ENCODE data around the gene CLCN7. TPM values are rescaled to one million over a fixed set of nuclear protein-coding genes. Genes with fewer than 3 reads are reported as not detected.

The CLCN7 gene
- polyA plus RNA-seq, 1 of the 3 experiments (the other 2 are of a cell fraction): 44.3 TPM

DNA sequence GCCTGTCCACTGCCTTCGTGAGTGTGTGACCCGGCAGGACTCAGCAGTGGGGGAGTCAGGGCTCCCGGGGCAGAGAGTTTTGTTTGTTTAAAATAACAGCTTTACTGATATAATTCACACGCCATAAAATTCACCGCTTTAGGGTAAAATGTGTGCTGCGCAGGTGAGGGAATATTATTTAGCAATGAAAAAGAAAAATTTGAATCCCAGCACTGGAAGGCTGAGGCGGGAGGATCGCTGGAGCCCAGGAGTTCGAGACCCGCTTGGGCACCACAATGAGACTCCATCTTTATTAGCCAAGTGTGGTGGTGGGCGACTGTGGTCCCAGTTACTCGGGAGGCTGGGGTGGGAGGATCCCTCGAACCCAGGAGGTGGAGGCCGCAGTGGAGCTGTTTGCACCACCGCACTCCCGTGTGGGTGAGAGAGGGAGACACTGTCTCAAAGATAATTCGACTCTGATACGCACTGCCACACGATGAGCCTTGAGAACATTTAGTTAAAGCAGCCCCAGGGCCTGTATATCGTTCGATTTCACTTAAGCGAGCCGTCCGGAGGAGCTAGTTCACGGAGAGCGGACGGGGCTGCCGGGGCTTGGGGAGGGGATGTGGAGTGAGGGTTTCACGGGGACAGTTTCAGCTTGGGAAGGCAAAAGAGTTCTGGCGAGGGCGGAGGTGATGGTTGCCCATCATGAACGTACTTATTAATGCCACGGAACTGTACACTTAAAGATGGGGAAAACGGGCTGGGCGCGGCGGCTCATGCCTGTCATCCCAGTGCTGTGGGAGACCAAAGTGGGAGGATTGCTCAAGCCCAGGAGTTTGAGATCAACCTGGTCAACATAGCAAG is 28.5 kb upstream of the CLCN7 start:
- H3K4me2 ChIP-seq: no peak overlapping the region
- H3K36me3 ChIP-seq (replicated peaks in 1 of 2; ENCODE audit: control insufficient read depth in 1 of 2, insufficient read depth in 2 of 2, low read length in 1 of 2): peaks cover 0 to 40% of the 10 kb centered on the region in 2 experiments
- WGBS (ENCODE audit: low lambda C conversion rate): 97% methylated on average over 37 of the region's 37 CpGs
- no peak overlapping the region for H3K27ac ChIP-seq (ENCODE audit: low read depth in 2 of 2, low read length in 1 of 2)
- H3K27me3 ChIP-seq (ENCODE audit: insufficient read depth): no peaks in the 10 kb centered on the region
- no peaks in the 10 kb centered on the region for H3K9me3 ChIP-seq
- no peaks in the 10 kb centered on the region for H3K9me2 ChIP-seq
- DNase-seq: no peak
- POLR2A ChIA-PET: no interaction called here
- no peaks in the 10 kb centered on the region for H3K4me1 ChIP-seq (ENCODE audit: control insufficient read depth in 1 of 2, insufficient read depth in 2 of 2, low read depth in 1 of 2, low read length in 1 of 2)
- no peak overlapping the region for H2AFZ ChIP-seq (ENCODE audit: low read depth)
- no peak overlapping the region for H3K9ac ChIP-seq
- CTCF ChIA-PET: interaction anchor here (1.1 to 1.8 kb wide), 2 partner anchors 9 to 10 kb away, joined by 3 to 5 read pairs; partner anchors contain the start of gene TELO2
- H3K4me3 ChIP-seq (ENCODE audit: low read depth in 2 of 2, low read length in 1 of 2): no peak overlapping the region
- no peaks in the 10 kb centered on the region for H3F3A ChIP-seq (replicated peaks; ENCODE audit: insufficient read depth)
- no peaks in the 10 kb centered on the region for H3K79me2 ChIP-seq (ENCODE audit: insufficient read depth)
- TF ChIP-seq, protein P1, sequence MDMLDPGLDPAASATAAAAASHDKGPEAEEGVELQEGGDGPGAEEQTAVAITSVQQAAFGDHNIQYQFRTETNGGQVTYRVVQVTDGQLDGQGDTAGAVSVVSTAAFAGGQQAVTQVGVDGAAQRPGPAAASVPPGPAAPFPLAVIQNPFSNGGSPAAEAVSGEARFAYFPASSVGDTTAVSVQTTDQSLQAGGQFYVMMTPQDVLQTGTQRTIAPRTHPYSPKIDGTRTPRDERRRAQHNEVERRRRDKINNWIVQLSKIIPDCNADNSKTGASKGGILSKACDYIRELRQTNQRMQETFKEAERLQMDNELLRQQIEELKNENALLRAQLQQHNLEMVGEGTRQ (IDR thresholded peaks at IDR 0.05; ENCODE audit: borderline replicate concordance, low read depth, low read length): no peak
- TF ChIP-seq RFX5 (IDR thresholded peaks at IDR 0.05; ENCODE audit: low read length): no peak
- no peak for TF ChIP-seq TEAD4 (IDR thresholded peaks at IDR 0.05; ENCODE audit: borderline replicate concordance, insufficient read depth)
- TF ChIP-seq FOSL2 (IDR thresholded peaks at IDR 0.05; ENCODE audit: borderline replicate concordance, low read depth): no peak
- TF ChIP-seq RAD21 (IDR thresholded peaks at IDR 0.05; ENCODE audit: low read length): no peak
- TF ChIP-seq, protein P2, sequence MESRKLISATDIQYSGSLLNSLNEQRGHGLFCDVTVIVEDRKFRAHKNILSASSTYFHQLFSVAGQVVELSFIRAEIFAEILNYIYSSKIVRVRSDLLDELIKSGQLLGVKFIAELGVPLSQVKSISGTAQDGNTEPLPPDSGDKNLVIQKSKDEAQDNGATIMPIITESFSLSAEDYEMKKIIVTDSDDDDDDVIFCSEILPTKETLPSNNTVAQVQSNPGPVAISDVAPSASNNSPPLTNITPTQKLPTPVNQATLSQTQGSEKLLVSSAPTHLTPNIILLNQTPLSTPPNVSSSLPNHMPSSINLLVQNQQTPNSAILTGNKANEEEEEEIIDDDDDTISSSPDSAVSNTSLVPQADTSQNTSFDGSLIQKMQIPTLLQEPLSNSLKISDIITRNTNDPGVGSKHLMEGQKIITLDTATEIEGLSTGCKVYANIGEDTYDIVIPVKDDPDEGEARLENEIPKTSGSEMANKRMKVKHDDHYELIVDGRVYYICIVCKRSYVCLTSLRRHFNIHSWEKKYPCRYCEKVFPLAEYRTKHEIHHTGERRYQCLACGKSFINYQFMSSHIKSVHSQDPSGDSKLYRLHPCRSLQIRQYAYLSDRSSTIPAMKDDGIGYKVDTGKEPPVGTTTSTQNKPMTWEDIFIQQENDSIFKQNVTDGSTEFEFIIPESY (IDR thresholded peaks at IDR 0.05; ENCODE audit: borderline replicate concordance, low read depth): no peak
- TF ChIP-seq RCOR1 (IDR thresholded peaks at IDR 0.05; ENCODE audit: low read length): no peak
- no peak for TF ChIP-seq JUND (IDR thresholded peaks at IDR 0.05)
- TF ChIP-seq FOXJ3 (CRISPR knock-in tag; IDR thresholded peaks at IDR 0.05): no peak
- TF ChIP-seq CHD2 (IDR thresholded peaks at IDR 0.05; ENCODE audit: low read length, partially characterized antibody): no peak
- TF ChIP-seq NRF1 (IDR thresholded peaks at IDR 0.05; ENCODE audit: low read depth, low read length): no peak
- TF ChIP-seq TAF1 (IDR thresholded peaks at IDR 0.05; ENCODE audit: borderline replicate concordance, low read depth, low read length): no peak
- TF ChIP-seq GATA2 (CRISPR knock-in tag; IDR thresholded peaks at IDR 0.05): no peak
- no peaks in the 10 kb centered on the region for H4K20me1 ChIP-seq (ENCODE audit: insufficient read depth)

Measured in SK-N-SH (cell line).